ENCODE measurements around the gene RFXAP. TPM values are rescaled to one million over a fixed set of nuclear protein-coding genes. Genes with fewer than 3 reads are reported as not detected.

The RFXAP gene
- total RNA-seq, 2 experiments from 2014 or later, result 10.0 to 34.1 TPM

- Histone ChIP-seq H3K4me2 (ENCODE audit: low read length) (no peak overlapping the region), H3K4me1 (ENCODE audit: insufficient read depth, low read length, poor library complexity, severe bottlenecking) (no peaks in the 10 kb centered on the region), H4K20me1 (ENCODE audit: insufficient read depth, low read length) (no peaks in the 10 kb centered on the region), H3K79me2 (ENCODE audit: insufficient read depth, low read depth, low read length) (no peaks in the 10 kb centered on the region), H3K27ac (ENCODE audit: low read depth, low read length, poor library complexity, severe bottlenecking) (no peak overlapping the region), H3K4me3 (ENCODE audit: low read depth, low read length, poor library complexity, severe bottlenecking) (no peak overlapping the region), H3K9me3 (ENCODE audit: low read length) (no peaks in the 10 kb centered on the region), H3K9me2 (ENCODE audit: insufficient read depth, low read length) (no peaks in the 10 kb centered on the region), H3K36me3 (ENCODE audit: insufficient read depth, low read length) (peaks cover 9% of the 10 kb centered on the region; the same call in 1 of the 2 replicates), H2AFZ (ENCODE audit: low read length) (no peak overlapping the region)
- TF ChIP-seq EZH2phosphoT487 (IDR thresholded peaks at IDR 0.05; ENCODE audit: borderline replicate concordance, low read depth, low read length) (no peak), CTCF (conservative IDR thresholded peaks at IDR 0.05; ENCODE audit: low read length) (no peak)
- DNase-seq (ENCODE audit: low spot score), result no peak
- ChIA-PET POLR2A (no interaction called here), CTCF (ENCODE audit: unreplicated experiment) (no interaction called here)
- intact Hi-C loops (cut with micrococcal nuclease; ENCODE audit: unreplicated experiment), result no loop called here
- BruUV-seq (replicated peaks), result no TSS peak
Measured at GRCh38 chr13:36875961-36876360, 56.9 kb downstream of the RFXAP start.

Other genes starting within 250 kb of the RFXAP start
- gene SERTM1, start 145.2 kb upstream of the RFXAP start, total RNA-seq (2014; rRNA removed; shearing (Covaris generic)), result not detected in 2 replicates
- gene SERTM1, start 145.2 kb upstream of the RFXAP start, total RNA-seq (2022), result not detected in 2 replicates
- gene SMAD9, start 101.0 kb downstream of the RFXAP start, total RNA-seq (2014; rRNA removed; shearing (Covaris generic)), result 9.7 and 10.8 TPM in 2 replicates
- 10.3 and 13.1 TPM in 2 replicates for gene SMAD9, start 101.0 kb downstream of the RFXAP start, total RNA-seq (2022)
- gene ALG5, start 180.1 kb downstream of the RFXAP start, total RNA-seq (2014; rRNA removed; shearing (Covaris generic)), result 23.8 and 25.3 TPM in 2 replicates
- gene ALG5, start 180.1 kb downstream of the RFXAP start, total RNA-seq (2022), result 28.8 and 31.6 TPM in 2 replicates
- 96.0 and 106 TPM in 2 replicates for gene EXOSC8, start 181.6 kb downstream of the RFXAP start, total RNA-seq (2014; rRNA removed; shearing (Covaris generic))
- 140 and 141 TPM in 2 replicates for gene EXOSC8, start 181.6 kb downstream of the RFXAP start, total RNA-seq (2022)
- gene SUPT20H, start 240.5 kb downstream of the RFXAP start, total RNA-seq (2014; rRNA removed; shearing (Covaris generic)), result 48.3 and 53.0 TPM in 2 replicates
- gene SUPT20H, start 240.5 kb downstream of the RFXAP start, total RNA-seq (2022), result 84.1 and 88.3 TPM in 2 replicates